Hepatocyte (in vitro differentiated cells): ENCODE measurements around the gene FXYD2.

Source experiments
- CTCF ChIP-seq: fragments of 200-600 bp; sonication (generic); IDR thresholded peaks from 2 replicates; pipeline ENCODE4 v1.5.1; 2016; ENCODE audit warnings: antibody characterized with exemption, mild to moderate bottlenecking; ENCODE audit not compliant: poor library complexity
- EZH2 ChIP-seq: fragments of 200-600 bp; sonication (generic); IDR thresholded peaks from 2 replicates; pipeline ENCODE4 v1.6.1; 2016; ENCODE audit warnings: antibody characterized with exemption, mild to moderate bottlenecking, borderline replicate concordance
- EZH2phosphoT487 ChIP-seq: fragments of 200-600 bp; sonication (generic); IDR thresholded peaks from one replicate; pipeline ENCODE4 v1.6.1; 2018; ENCODE audit warnings: antibody characterized with exemption, mild to moderate bottlenecking, low read depth, moderate library complexity; ENCODE audit not compliant: unreplicated experiment, severe bottlenecking

- no peak for TF ChIP-seq CTCF
- TF ChIP-seq EZH2phosphoT487 = no peak
- TF ChIP-seq EZH2 = no peak
Measured at GRCh38 chr11:117827521-117828511, 3.3 kb upstream of the FXYD2 start.
